Activated T-cell treated with anti-CD3 and anti-CD28 coated beads for 4 hours (primary cell): ENCODE measurements around the gene CIDEC.
A peak's percentile ranks its signal among the peaks of the same experiment; 100 is the strongest.

Source experiments
- DNase-seq: peaks from one replicate; pipeline ENCODE4 v3.0.0-alpha.2; 2020

The CIDEC gene, protein sequence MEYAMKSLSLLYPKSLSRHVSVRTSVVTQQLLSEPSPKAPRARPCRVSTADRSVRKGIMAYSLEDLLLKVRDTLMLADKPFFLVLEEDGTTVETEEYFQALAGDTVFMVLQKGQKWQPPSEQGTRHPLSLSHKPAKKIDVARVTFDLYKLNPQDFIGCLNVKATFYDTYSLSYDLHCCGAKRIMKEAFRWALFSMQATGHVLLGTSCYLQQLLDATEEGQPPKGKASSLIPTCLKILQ

DNA sequence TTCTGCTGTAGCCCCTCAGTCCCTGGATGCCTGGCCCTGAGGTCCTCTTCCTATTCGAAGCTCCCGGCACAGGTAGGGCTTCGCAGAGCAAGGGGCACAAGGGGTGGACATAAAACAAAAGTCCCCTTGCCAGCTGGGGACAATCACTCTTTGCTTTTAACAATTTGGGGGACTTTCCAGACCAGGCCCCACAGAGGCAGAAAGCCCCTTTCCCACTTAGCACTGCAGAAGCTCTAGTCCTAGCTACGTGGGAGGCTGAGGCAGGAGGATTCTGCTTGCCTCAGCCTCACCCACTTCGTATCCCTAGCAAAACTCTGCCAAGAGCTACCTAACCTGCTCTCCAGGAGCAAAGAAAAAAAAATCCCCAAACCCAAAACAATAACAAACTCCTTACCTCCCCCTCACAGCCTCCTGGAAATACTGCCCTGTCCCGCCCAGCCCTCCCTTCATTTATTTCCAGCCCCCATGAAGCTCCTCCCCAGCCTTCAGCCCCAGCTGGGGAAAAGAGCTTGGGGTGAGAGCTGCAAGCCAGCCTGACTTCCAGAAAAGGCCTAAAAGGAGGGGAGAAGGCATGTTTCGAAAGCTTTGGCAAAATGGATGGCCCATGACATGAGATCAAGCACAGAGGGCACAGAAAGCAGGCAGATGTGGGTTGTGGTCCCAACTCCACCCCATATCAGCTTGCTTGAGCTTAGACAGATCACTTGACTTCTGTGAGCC, at the start of gene CIDEC:
Gene CIDEC, minus strand, starts transcription at position 424 of the 720 bp plus-strand sequence. CDS start 1,767 bp downstream, outside the sequence.
- no peak for DNase-seq

DNA sequence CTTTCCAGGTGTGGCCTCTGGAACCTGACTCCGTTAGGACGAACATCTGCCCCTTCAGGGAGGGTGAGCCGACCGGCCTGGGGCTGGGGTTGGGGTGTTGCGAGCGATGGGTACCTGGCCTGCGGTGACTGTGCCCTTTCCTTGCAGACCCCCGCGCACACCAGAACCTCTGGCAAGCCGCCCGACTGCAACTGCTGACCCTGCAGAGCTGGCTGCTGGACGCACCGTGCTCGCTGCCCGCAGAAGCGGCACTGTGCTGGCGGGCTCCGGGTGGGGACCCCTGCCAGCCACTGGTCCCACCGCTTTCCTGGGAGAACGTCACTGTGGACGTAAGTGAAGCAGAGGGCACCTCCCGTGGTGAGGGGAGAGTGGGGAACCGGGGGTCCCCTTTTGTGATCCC, 48.1 kb upstream of the CIDEC start:
- DNase-seq: no peak

DNA sequence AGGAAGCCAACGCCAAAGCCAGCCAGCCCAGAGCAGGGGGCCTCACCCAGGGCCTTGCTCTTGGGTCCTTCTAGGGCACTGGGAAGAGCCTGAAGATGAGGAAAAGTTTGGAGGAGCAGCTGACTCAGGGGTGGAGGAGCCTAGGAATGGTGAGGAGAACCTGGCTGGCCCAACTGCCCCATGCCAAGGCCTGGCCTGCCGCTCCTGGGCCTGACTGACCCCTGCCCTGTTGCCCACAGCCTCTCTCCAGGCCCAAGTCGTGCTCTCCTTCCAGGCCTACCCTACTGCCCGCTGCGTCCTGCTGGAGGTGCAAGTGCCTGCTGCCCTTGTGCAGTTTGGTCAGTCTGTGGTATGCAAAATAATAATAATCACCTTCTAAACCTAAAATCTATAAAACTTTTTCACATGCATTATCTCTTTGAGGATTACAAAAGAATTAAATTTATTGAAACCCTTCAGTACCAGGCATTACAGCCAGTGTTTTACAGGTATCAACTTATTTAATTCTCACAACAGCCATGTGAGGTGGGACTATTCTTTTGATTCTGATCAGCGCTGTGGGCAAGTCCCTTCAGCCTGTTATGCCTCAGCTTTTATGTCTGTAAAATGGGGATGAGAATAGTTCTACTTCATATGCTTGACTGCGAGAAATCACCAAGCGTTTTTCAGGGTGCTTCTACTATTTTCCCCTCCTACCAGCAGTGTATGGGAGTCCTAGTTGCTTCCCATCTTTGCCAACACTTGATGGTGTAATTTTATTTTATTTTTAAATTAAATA, 38.4 kb upstream of the CIDEC start:
- DNase-seq: no peak

DNA sequence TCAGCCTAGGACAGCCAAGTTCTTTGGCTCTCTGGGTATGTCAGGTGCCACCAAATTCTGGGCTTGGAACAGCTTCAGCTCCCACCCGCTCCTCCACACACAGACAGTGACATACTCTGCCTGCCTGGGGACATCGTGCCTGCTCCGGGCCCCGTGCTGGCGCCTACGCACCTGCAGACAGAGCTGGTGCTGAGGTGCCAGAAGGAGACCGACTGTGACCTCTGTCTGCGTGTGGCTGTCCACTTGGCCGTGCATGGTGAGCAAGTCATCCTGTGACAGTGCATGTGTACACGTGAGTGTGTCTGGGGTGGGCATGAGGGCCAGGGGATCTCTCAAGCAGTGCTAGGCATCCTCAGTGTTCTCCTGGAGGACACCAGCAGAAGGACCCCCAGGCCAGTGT, 37.8 kb upstream of the CIDEC start:
- no peak for DNase-seq

DNA sequence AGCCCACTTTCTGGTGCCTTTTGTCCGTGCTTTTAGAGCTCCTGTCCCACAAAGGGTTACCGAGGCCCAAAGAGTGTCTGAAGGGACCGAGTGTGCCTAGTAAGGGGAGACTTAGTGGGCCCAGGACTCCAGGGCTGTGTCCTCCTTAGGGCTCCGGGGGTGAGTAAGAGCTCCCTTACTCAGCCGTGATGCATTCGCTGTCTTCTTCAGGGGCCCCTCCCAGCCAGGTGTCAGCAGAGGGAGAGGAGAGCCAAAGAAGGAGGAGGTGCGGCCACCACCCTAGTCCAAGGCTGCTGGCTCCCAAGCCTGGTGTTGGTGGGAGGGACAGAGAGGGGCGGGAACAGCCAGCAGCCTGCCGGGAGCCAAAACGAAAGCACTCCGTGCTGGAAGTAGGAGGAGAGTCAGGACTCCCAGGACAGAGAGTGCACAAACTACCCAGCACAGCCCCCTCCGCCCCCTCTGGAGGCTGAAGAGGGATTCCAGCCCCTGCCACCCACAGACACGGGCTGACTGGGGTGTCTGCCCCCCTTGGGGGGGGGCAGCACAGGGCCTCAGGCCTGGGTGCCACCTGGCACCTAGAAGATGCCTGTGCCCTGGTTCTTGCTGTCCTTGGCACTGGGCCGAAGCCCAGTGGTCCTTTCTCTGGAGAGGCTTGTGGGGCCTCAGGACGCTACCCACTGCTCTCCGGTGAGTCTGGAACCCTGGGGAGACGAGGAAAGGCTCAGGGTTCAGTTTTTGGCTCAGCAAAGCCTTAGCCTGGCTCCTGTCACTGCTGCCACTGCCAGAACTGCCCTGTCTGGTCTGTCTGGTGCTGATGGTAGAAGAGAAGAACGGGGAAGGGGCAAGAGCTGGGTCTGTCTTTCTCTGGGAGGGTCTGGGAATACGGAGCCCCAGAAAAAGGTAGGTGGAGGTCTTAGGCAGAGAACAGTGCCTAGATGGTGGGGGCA, 37.0 kb upstream of the CIDEC start, which contains the start of gene IL17RC:
Gene IL17RC, plus strand, starts transcription at position 365 of the 947 bp plus-strand sequence. Its CDS starts 218 bp downstream, at position 583.
- DNase-seq: peak; percentile 29

- DNase-seq: no peak
These were observed 36.3 kb upstream of the CIDEC start for GRCh38 chr3:9916346-9916733.

GRCh38 chr3:9915254-9916141, 35.4 kb upstream of the CIDEC start:
- no peak for DNase-seq

DNA sequence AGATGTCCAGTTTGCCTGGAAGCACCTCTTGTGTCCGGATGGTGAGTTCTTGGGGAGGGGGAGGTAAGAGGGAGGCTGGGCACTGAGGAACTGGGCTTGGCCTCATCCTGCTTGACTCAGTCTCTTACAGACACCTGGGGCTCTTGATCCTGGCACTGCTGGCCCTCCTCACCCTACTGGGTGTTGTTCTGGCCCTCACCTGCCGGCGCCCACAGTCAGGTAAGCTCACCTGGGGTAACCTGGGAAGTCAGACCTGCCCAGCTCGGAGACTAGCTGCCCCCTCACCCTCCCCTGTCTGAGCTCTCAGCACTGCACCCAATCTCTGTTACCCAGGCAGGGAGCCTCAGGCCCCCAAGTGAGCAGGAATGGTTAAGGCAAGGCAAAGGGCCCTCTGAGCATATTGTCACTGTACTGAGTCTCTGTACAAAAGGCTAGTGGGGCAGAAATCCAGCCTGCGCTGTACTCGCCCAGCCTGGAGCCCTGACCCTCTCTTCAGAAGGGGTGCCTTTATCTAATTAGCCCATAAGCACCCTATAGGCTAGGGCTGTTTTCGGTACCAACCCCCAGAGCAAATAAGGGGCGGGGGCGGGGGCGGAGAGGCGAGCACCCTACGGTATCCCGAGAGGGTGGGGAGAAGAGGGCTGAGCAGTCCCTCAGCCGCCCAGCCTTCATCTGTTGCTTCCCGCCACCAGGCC, 34.7 kb upstream of the CIDEC start:
- no peak for DNase-seq

- no peak for DNase-seq
These were observed 34.0 kb upstream of the CIDEC start for GRCh38 chr3:9914011-9914410.

DNA sequence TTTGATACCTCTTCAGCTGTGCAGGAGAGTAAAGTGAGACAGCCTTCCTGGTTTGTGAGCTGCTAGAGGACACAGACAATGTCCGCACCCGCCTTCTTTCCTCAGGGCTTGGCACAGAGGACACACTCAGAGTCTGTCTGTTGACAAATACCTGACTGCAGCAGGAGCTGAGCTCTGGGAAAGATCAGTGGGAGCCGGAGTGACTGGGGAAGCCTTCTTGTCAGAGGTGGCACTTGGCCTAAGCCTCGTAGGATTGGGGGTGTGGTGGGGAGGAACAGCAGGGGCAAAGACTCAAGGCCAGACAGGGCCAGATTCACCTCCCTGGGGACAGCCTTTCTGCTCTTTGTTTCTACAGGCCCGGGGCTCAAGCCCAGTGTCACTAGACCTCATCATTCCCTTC, 33.5 kb upstream of the CIDEC start:
- no peak for DNase-seq

- DNase-seq: no peak
These were observed 32.4 kb upstream of the CIDEC start for GRCh38 chr3:9912294-9912935.

DNA sequence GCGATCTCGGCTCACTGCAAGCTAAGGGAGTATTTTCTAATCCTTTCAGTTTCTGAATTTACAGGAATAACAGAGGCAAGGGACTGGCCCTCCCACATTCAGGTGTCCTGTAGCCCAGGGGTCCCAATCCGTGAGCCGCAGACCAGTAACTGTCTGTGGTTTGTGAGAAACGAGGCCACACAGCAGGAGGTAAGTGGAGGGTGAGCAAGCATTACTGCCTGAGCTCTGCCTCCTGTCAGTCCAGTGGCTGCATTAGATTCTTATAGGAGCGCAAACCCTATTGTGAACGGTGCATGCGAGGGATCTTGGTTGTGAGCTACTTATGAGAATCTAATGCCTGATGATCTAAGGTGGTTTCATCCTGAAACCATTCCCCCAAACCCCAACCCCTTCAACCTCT, 31.8 kb upstream of the CIDEC start:
- no peak for DNase-seq

GRCh38 chr3:9909221-9910013, 29.4 kb upstream of the CIDEC start:
- DNase-seq: no peak

DNA sequence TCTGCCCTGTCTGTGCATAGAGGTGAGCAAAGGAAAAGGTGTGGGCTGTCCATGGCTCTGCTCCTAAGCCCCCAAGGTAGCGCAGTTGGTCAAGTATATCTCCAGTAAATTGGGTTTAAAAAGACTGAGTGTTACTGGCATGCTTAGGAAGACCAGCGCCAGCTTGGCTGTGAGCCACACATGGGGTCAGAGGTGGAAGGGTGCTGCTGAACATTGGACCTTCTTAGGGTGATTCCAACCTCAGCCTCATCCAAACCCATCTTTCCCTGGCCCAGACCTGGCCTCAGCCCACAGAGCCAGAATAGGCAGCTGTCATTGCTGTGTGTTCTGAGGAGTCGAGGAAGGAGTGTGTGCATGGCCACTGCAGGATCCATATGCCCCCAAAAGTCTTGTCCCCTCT, 28.2 kb upstream of the CIDEC start:
- DNase-seq: no peak

DNA sequence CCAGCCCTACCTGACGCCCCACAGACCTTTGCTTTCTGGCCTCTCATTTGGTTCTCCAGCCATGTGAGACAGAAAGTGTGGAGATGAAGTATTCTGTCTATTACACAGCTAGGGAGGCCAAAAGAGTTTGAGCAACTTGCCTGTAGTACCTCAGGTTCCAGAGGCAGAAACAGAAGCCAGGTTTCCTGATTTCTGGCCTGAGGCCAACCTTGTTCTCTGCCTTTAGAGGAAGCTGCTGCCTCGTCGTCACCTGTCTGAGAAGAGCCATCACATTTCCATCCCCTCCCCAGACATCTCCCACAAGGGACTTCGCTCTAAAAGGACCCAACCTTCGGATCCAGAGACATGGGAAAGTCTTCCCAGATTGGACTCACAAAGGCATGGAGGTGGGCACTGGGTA, 26.4 kb upstream of the CIDEC start:
- no peak for DNase-seq

GRCh38 chr3:9903904-9904303, 23.9 kb upstream of the CIDEC start:
- no peak for DNase-seq

DNA sequence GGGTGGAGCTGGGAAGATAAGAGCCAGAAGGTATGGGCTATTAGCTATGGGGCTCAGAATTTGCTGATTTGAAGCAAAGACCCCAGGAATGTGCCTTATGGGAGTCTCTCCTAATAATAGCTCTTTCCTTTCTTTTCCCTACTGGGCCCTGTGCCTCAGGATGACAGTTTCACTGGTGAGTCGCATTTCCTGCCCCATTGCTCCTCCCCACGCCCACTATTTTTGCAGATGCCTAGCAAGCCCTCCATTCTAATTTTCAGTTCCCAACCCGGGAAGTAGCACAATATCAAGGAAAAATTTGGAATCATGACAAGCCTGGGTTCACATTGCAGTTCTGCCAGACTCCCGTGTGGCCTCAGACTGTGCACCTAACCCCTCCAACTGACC, 23.2 kb upstream of the CIDEC start:
- no peak for DNase-seq

DNA sequence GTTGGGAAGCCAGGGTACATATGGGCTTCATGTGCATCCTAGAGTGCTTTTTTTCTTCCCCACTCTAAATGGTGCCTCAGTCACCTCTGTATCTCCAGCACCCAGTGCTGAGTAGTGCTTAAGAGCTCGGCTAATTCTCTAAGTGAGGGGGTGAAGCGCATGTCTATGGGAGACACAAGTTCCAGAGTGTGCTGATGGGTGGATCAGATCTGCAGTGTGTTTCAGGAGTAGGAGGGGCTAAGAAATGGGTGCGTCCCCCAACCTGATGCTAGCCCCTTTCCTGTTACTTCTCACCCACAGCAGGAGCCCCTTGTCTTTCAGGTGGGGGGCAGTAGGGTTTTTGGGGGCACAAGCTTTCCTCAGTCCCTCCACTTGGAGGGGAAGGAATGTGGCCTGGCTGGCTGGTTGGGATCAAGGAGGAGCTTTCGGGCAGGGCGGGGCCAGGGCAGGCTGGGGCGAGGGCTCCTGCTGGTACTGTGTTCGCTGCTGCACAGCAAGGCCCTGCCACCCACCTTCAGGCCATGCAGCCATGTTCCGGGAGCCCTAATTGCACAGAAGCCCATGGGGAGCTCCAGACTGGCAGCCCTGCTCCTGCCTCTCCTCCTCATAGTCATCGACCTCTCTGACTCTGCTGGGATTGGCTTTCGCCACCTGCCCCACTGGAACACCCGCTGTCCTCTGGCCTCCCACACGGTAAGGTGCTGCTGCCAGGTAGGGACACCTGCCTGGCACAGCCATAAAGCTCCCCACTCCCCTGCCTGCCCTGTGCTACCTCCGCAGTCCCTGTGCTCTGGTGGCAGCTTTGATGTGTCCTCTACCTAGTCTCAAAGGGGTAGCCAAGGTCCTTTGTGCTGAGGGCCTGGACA, 22.6 kb upstream of the CIDEC start, which contains the start of gene IL17RE:
Gene IL17RE, plus strand, starts transcription at position 477 of the 866 bp plus-strand sequence. Its CDS starts 85 bp downstream, at position 562.
- DNase-seq: no peak
